Measurements from ENCODE around the gene CFAP91.

Gene CFAP91

DNA sequence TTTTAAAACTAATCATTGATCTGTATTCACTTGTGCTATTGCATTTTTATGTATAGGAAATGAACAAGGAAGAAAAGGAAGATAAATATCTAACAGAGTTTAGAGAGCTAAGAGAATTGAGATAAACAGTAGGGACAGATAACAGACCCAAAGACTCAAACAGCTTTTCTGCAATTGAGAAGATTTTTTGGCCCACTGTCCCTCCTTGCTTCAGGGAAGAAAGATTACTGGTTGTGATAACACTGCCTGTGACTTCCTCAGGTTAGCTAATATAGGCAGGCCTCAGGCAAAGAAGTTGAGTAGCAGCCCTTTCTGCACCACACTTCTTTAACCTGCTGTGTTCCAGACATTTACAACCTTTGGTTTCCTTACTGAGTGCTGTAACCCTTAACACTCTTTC, 22.9 kb upstream of the CFAP91 start:
- no peak overlapping the region for H3K9ac ChIP-seq (ENCODE audit: low read length)
- no peak overlapping the region for H2BK120ac ChIP-seq (ENCODE audit: low read depth, low read length)
- no peak overlapping the region for H3K4me3 ChIP-seq (ENCODE audit: insufficient read depth in 1 of 2, low read depth in 1 of 2, low read length in 2 of 2)
- H3K36me3 ChIP-seq (ENCODE audit: control insufficient read depth in 1 of 2, insufficient read depth in 2 of 2, low read depth in 1 of 2, low read length in 2 of 2): peaks cover 0 to 3% of the 10 kb centered on the region in 2 experiments
- H2AK5ac ChIP-seq (ENCODE audit: low read length, severe bottlenecking): no peak overlapping the region
- H4K91ac ChIP-seq (ENCODE audit: low read length): no peak overlapping the region
- H3K9me3 ChIP-seq (ENCODE audit: control insufficient read depth, low read length): no peaks in the 10 kb centered on the region
- no peak overlapping the region for H3K27ac ChIP-seq (ENCODE audit: low read length, poor library complexity, severe bottlenecking)
- no peak for DNase-seq
- peaks cover 2% of the 10 kb centered on the region for H3K79me1 ChIP-seq (replicated peaks; ENCODE audit: low read length, poor library complexity, severe bottlenecking)
- H2BK15ac ChIP-seq (ENCODE audit: low read depth, poor library complexity, severe bottlenecking): no peak overlapping the region
- H3K4me2 ChIP-seq (ENCODE audit: low read length, poor library complexity, severe bottlenecking): no peak overlapping the region
- no peak overlapping the region for H2AFZ ChIP-seq (ENCODE audit: low read depth, low read length)
- no peak overlapping the region for H3K23ac ChIP-seq (ENCODE audit: low read length in 2 of 2)
- H3K18ac ChIP-seq (ENCODE audit: low read depth in 1 of 2, low read length in 2 of 2): no peak overlapping the region
- H3K27me3 ChIP-seq (ENCODE audit: control insufficient read depth in 1 of 2, insufficient read depth in 1 of 2, low read length in 2 of 2): peaks cover 0 to 4% of the 10 kb centered on the region in 2 experiments
- H4K8ac ChIP-seq (ENCODE audit: low read length): no peak overlapping the region
- no peak overlapping the region for H2BK5ac ChIP-seq (ENCODE audit: low read depth, low read length, poor library complexity, severe bottlenecking)
- no peak overlapping the region for H3K4ac ChIP-seq (ENCODE audit: low read depth in 1 of 2, low read length in 2 of 2)
- no peaks in the 10 kb centered on the region for H3K4me1 ChIP-seq (ENCODE audit: control insufficient read depth, insufficient read depth, low read depth, low read length)
- no peak overlapping the region for H2BK12ac ChIP-seq (ENCODE audit: low read length in 2 of 2)
- no peak overlapping the region for H3K14ac ChIP-seq (ENCODE audit: low read length in 2 of 2)

DNA sequence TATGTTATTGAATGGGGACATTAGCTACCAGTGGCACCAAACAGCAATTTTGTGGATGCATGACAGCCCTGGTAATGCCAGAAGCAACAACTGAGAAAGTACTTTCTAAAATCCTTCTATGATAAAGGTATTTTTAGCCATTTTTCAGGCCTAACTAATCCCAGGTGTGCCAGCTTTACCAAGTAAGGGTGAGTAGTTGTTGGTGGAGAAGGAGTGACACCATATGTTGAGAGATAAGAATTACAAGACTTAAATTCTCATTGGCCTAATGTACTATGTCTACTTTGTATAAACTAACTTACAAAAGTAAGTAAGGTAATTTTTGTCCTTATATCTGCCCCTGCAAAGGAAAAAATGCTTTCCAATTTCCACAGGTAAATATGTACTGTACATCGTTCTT, 21.5 kb upstream of the CFAP91 start:
- no peak overlapping the region for H3K14ac ChIP-seq (ENCODE audit: low read length in 2 of 2)
- H3K27ac ChIP-seq (ENCODE audit: low read length, poor library complexity, severe bottlenecking): no peak overlapping the region
- no peaks in the 10 kb centered on the region for H3K9me3 ChIP-seq (ENCODE audit: control insufficient read depth, low read length)
- peak; percentile 44 for DNase-seq
- H3K36me3 ChIP-seq (ENCODE audit: control insufficient read depth in 1 of 2, insufficient read depth in 2 of 2, low read depth in 1 of 2, low read length in 2 of 2): no peaks in the 10 kb centered on the region
- H2BK15ac ChIP-seq (ENCODE audit: low read depth, poor library complexity, severe bottlenecking): no peak overlapping the region
- H2BK5ac ChIP-seq (ENCODE audit: low read depth, low read length, poor library complexity, severe bottlenecking): no peak overlapping the region
- no peak overlapping the region for H3K4me3 ChIP-seq (ENCODE audit: insufficient read depth in 1 of 2, low read depth in 1 of 2, low read length in 2 of 2)
- no peak overlapping the region for H3K18ac ChIP-seq (ENCODE audit: low read depth in 1 of 2, low read length in 2 of 2)
- H2BK120ac ChIP-seq (ENCODE audit: low read depth, low read length): no peak overlapping the region
- H4K8ac ChIP-seq (ENCODE audit: low read length): no peak overlapping the region
- WGBS: no CpG with 5 or more reads among the region's 1 CpG
- peaks cover 2% of the 10 kb centered on the region for H3K79me1 ChIP-seq (replicated peaks; ENCODE audit: low read length, poor library complexity, severe bottlenecking)
- no peak overlapping the region for H2AK5ac ChIP-seq (ENCODE audit: low read length, severe bottlenecking)
- no peak overlapping the region for H4K91ac ChIP-seq (ENCODE audit: low read length)
- peaks cover 0 to 4% of the 10 kb centered on the region in 2 experiments for H3K27me3 ChIP-seq (ENCODE audit: control insufficient read depth in 1 of 2, insufficient read depth in 1 of 2, low read length in 2 of 2)
- no peaks in the 10 kb centered on the region for H3K4me1 ChIP-seq (ENCODE audit: control insufficient read depth, insufficient read depth, low read depth, low read length)
- no peak overlapping the region for H3K9ac ChIP-seq (ENCODE audit: low read length)
- H3K23ac ChIP-seq (ENCODE audit: low read length in 2 of 2): no peak overlapping the region
- no peak overlapping the region for H3K4ac ChIP-seq (ENCODE audit: low read depth in 1 of 2, low read length in 2 of 2)
- no peak overlapping the region for H2AFZ ChIP-seq (ENCODE audit: low read depth, low read length)
- H3K4me2 ChIP-seq (ENCODE audit: low read length, poor library complexity, severe bottlenecking): no peak overlapping the region
- no peak overlapping the region for H2BK12ac ChIP-seq (ENCODE audit: low read length in 2 of 2)

DNA sequence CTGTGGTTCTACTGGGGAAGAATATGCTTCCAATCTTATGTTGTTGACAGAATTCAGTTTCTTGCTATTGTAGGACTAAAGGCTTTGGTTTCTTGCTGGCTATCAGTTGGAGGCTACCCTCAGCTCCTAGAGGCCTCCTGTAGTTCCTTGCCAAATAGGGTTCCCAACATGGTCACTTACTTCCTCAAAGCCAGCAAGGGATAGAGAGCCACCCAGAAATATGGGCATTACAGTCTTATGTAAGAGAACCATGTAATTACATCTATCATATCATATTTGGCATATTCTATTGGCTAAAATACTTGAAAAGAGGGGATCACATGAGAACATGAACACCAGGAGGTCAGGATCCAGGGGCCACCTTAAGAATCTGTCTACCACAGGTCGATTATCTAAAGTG, 19.4 kb upstream of the CFAP91 start:
- H3K9ac ChIP-seq (ENCODE audit: low read length): no peak overlapping the region
- H3K4ac ChIP-seq (ENCODE audit: low read depth in 1 of 2, low read length in 2 of 2): no peak overlapping the region
- H2BK120ac ChIP-seq (ENCODE audit: low read depth, low read length): no peak overlapping the region
- no peaks in the 10 kb centered on the region for H3K36me3 ChIP-seq (ENCODE audit: control insufficient read depth in 1 of 2, insufficient read depth in 2 of 2, low read depth in 1 of 2, low read length in 2 of 2)
- no peak overlapping the region for H3K23ac ChIP-seq (ENCODE audit: low read length in 2 of 2)
- H3K4me2 ChIP-seq (ENCODE audit: low read length, poor library complexity, severe bottlenecking): no peak overlapping the region
- DNase-seq: no peak
- H3K4me3 ChIP-seq (ENCODE audit: insufficient read depth in 1 of 2, low read depth in 1 of 2, low read length in 2 of 2): no peak overlapping the region
- no peaks in the 10 kb centered on the region for H3K79me1 ChIP-seq (replicated peaks; ENCODE audit: low read length, poor library complexity, severe bottlenecking)
- no peak overlapping the region for H2BK12ac ChIP-seq (ENCODE audit: low read length in 2 of 2)
- H4K8ac ChIP-seq (ENCODE audit: low read length): no peak overlapping the region
- H3K14ac ChIP-seq (ENCODE audit: low read length in 2 of 2): no peak overlapping the region
- peaks cover 0 to 4% of the 10 kb centered on the region in 2 experiments for H3K27me3 ChIP-seq (ENCODE audit: control insufficient read depth in 1 of 2, insufficient read depth in 1 of 2, low read length in 2 of 2)
- H2AFZ ChIP-seq (ENCODE audit: low read depth, low read length): no peak overlapping the region
- H2AK5ac ChIP-seq (ENCODE audit: low read length, severe bottlenecking): no peak overlapping the region
- no peak overlapping the region for H2BK5ac ChIP-seq (ENCODE audit: low read depth, low read length, poor library complexity, severe bottlenecking)
- no CpG with 5 or more reads among the region's 1 CpG for WGBS
- no peak overlapping the region for H3K27ac ChIP-seq (ENCODE audit: low read length, poor library complexity, severe bottlenecking)
- H2BK15ac ChIP-seq (ENCODE audit: low read depth, poor library complexity, severe bottlenecking): no peak overlapping the region
- H3K4me1 ChIP-seq (ENCODE audit: control insufficient read depth, insufficient read depth, low read depth, low read length): no peaks in the 10 kb centered on the region
- no peak overlapping the region for H3K18ac ChIP-seq (ENCODE audit: low read depth in 1 of 2, low read length in 2 of 2)
- H4K91ac ChIP-seq (ENCODE audit: low read length): no peak overlapping the region
- no peaks in the 10 kb centered on the region for H3K9me3 ChIP-seq (ENCODE audit: control insufficient read depth, low read length)

DNA sequence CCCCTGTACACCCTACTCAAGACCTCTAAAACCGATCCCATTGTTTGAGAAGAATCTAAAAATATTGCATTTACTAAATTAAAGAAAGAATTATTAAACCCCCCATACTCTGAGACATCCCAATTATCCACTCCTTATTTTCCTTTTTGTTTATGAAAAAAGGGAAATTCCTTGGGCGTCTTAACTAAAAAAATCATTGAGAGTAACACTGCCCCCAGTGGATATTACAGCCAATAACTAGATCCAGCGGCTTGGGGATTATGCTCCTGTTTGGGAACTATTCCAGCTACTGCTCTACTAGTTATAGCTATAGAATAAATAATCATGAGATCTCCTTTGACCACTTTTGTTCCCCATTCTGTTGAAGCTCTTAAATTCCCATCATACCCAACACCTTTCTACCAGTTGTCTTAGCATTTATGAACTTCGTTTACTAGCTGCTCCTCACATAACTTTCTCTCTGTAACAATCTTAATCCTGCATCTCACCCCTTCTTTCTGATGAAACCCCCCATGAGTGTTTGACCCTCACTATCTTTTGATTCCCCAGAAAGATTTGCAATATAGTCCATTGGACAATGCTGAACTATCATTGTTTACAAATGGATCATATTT, 12.7 kb upstream of the CFAP91 start:
- Histone ChIP-seq H3K23ac (ENCODE audit: low read length in 2 of 2) (no peak overlapping the region), H3K4me2 (ENCODE audit: low read length, poor library complexity, severe bottlenecking) (no peak overlapping the region), H3K27me3 (ENCODE audit: control insufficient read depth in 1 of 2, insufficient read depth in 1 of 2, low read length in 2 of 2) (peaks cover 0 to 3% of the 10 kb centered on the region in 2 experiments), H3K18ac (ENCODE audit: low read depth in 1 of 2, low read length in 2 of 2) (no peak overlapping the region), H3K36me3 (ENCODE audit: control insufficient read depth in 1 of 2, insufficient read depth in 2 of 2, low read depth in 1 of 2, low read length in 2 of 2) (no peaks in the 10 kb centered on the region), H2BK5ac (ENCODE audit: low read depth, low read length, poor library complexity, severe bottlenecking) (no peak overlapping the region), H3K27ac (ENCODE audit: low read length, poor library complexity, severe bottlenecking) (no peak overlapping the region), H3K4me3 (ENCODE audit: insufficient read depth in 1 of 2, low read depth in 1 of 2, low read length in 2 of 2) (no peak overlapping the region), H2BK120ac (ENCODE audit: low read depth, low read length) (no peak overlapping the region), H3K4me1 (ENCODE audit: control insufficient read depth, insufficient read depth, low read depth, low read length) (no peaks in the 10 kb centered on the region), H2AFZ (ENCODE audit: low read depth, low read length) (no peak overlapping the region), H3K9me3 (ENCODE audit: control insufficient read depth, low read length) (no peaks in the 10 kb centered on the region), H4K91ac (ENCODE audit: low read length) (no peak overlapping the region), H2BK12ac (ENCODE audit: low read length in 2 of 2) (no peak overlapping the region), H3K14ac (ENCODE audit: low read length in 2 of 2) (no peak overlapping the region), H3K4ac (ENCODE audit: low read depth in 1 of 2, low read length in 2 of 2) (no peak overlapping the region), H3K79me1 (replicated peaks; ENCODE audit: low read length, poor library complexity, severe bottlenecking) (no peaks in the 10 kb centered on the region), H2BK15ac (ENCODE audit: low read depth, poor library complexity, severe bottlenecking) (no peak overlapping the region), H4K8ac (ENCODE audit: low read length) (no peak overlapping the region), H2AK5ac (ENCODE audit: low read length, severe bottlenecking) (no peak overlapping the region), H3K9ac (ENCODE audit: low read length) (no peak overlapping the region)
- peak; percentile 48 for DNase-seq
- WGBS: 79% methylated on average over 2 of the region's 4 CpGs

Measured in mesenchymal stem cell (in vitro differentiated cells and primary cell).